ENCODE data around the gene FOXO6. TPM values are rescaled to one million over a fixed set of nuclear protein-coding genes. Genes with fewer than 3 reads are reported as not detected.

FOXO6 gene
- polyA plus RNA-seq, 1 donor (not counting 4 experiments of a cell fraction or from before 2014, with no cell fraction given), result not detected

DNA sequence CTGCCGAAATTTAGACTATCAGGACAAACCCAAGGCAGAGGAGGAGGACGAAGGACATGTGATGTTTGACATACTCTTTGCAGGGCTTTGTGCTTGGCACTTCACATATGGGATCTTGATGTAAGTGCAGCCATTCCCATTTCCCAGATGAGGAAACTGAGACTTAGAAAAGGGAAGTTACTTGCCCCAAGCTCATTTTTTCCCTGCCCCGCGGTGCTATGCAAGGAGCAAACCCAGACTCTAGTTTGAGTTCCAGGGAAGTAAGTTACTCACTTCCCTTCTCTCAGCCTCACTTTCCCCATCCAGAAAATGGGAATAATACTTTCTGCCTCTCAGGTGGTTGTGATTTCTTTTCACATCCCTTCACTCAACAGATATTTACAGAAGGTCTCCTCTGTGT lies 4.5 kb upstream of the FOXO6 start:
- peaks cover 2% of the 10 kb centered on the region for H3K27me3 ChIP-seq (ENCODE audit: control insufficient read depth, extremely low read depth, insufficient read depth, low read length)
- H4K20me1 ChIP-seq (ENCODE audit: control insufficient read depth, extremely low read depth, insufficient read depth, low read length), result no peaks in the 10 kb centered on the region
- DNase-seq (ENCODE audit: low read depth, low spot score), result no peak
- no peaks in the 10 kb centered on the region for H3K36me3 ChIP-seq (ENCODE audit: control insufficient read depth in 2 of 2, extremely low read depth in 1 of 2, insufficient read depth in 2 of 2, low read length in 2 of 2)
- H2AFZ ChIP-seq (ENCODE audit: control insufficient read depth, low read length), result no peak overlapping the region
- no peak for FAIRE-seq
- peaks cover 37% of the 10 kb centered on the region for H3K4me1 ChIP-seq (ENCODE audit: control insufficient read depth, extremely low read depth, insufficient read depth, low read length)
- TF ChIP-seq, protein P1, sequence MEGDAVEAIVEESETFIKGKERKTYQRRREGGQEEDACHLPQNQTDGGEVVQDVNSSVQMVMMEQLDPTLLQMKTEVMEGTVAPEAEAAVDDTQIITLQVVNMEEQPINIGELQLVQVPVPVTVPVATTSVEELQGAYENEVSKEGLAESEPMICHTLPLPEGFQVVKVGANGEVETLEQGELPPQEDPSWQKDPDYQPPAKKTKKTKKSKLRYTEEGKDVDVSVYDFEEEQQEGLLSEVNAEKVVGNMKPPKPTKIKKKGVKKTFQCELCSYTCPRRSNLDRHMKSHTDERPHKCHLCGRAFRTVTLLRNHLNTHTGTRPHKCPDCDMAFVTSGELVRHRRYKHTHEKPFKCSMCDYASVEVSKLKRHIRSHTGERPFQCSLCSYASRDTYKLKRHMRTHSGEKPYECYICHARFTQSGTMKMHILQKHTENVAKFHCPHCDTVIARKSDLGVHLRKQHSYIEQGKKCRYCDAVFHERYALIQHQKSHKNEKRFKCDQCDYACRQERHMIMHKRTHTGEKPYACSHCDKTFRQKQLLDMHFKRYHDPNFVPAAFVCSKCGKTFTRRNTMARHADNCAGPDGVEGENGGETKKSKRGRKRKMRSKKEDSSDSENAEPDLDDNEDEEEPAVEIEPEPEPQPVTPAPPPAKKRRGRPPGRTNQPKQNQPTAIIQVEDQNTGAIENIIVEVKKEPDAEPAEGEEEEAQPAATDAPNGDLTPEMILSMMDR (optimal IDR thresholded peaks at IDR 0.05 in 1 of 3, IDR thresholded peaks at IDR 0.05 in 1 of 3, conservative IDR thresholded peaks at IDR 0.05 in 1 of 3; ENCODE audit: extremely low read depth in 1 of 3, insufficient read depth in 2 of 3, low read length in 3 of 3), result no peak
- TF ChIP-seq EZH2 (IDR thresholded peaks at IDR 0.05; ENCODE audit: low read length), result no peak
- H3K79me2 ChIP-seq (ENCODE audit: control insufficient read depth, insufficient read depth, low read length), result no peaks in the 10 kb centered on the region
- H3K9ac ChIP-seq (ENCODE audit: control insufficient read depth, extremely low read depth, insufficient read depth, low read length), result no peak overlapping the region
- H3K4me3 ChIP-seq (ENCODE audit: control insufficient read depth in 2 of 3, extremely low read depth in 1 of 3, insufficient read depth in 2 of 3, low read depth in 1 of 3, low read length in 3 of 3), result no peak overlapping the region
- peaks cover 3% of the 10 kb centered on the region for H3K9me1 ChIP-seq (ENCODE audit: control insufficient read depth, extremely low read depth, insufficient read depth, low read length)
- dilution Hi-C loops (cut with MboI; ENCODE audit: extremely low pct_ligation_motif_present, low sequenced_read_pairs), result no loop called here
- no peaks in the 10 kb centered on the region for H3K9me3 ChIP-seq (ENCODE audit: control insufficient read depth, low read depth, low read length)
- no peak overlapping the region for H3K4me2 ChIP-seq (ENCODE audit: control insufficient read depth, extremely low read depth, insufficient read depth, low read depth, low read length)
- H3K27ac ChIP-seq (ENCODE audit: control insufficient read depth, insufficient read depth, low read length), result no peak overlapping the region

DNA sequence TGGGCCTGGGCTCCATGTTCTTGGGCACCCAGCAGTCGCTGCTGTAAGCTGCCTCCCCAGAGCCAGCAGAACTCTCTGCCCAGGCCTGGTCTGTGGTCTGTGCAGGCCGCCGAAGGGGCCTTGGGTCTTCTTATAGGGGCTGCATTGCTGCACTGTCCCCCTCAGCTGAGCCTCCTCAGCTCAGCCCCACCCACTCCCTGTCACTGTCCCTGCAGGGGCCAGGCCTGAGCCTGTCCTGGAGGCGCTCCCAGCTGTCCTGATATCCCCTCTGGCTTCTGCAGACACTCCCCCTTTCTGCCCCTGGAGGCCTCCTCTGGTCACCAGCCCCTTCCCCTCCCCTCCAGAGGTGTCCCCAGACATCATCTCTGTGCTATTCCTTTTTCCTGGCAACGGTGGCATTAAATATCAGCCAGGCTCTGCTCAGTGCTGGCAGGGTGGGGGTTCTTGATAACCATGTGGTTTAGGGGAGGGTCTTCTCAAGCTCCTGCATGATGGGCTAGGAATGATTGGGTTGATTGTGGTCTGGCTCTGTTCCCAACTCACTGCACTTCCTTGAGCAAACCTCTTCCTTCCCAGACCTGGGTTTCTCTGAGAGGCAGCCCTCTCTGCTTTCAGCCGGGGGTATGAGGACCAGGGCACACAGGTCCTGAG lies 3.7 kb upstream of the FOXO6 start:
- DNase-seq (ENCODE audit: low read depth, low spot score), result no peak
- Histone ChIP-seq H3K9me3 (ENCODE audit: control insufficient read depth, low read depth, low read length) (no peaks in the 10 kb centered on the region), H3K4me2 (ENCODE audit: control insufficient read depth, extremely low read depth, insufficient read depth, low read depth, low read length) (peak overlapping the region; percentile 63), H3K27me3 (ENCODE audit: control insufficient read depth, extremely low read depth, insufficient read depth, low read length) (peaks cover 10% of the 10 kb centered on the region), H4K20me1 (ENCODE audit: control insufficient read depth, extremely low read depth, insufficient read depth, low read length) (no peaks in the 10 kb centered on the region), H3K9ac (ENCODE audit: control insufficient read depth, extremely low read depth, insufficient read depth, low read length) (no peak overlapping the region), H3K36me3 (ENCODE audit: control insufficient read depth in 2 of 2, extremely low read depth in 1 of 2, insufficient read depth in 2 of 2, low read length in 2 of 2) (no peaks in the 10 kb centered on the region), H3K27ac (ENCODE audit: control insufficient read depth, insufficient read depth, low read length) (no peak overlapping the region), H3K79me2 (ENCODE audit: control insufficient read depth, insufficient read depth, low read length) (no peaks in the 10 kb centered on the region), H2AFZ (ENCODE audit: control insufficient read depth, low read length) (peak overlapping the region; percentile 23), H3K9me1 (ENCODE audit: control insufficient read depth, extremely low read depth, insufficient read depth, low read length) (peaks cover 3% of the 10 kb centered on the region), H3K4me3 (ENCODE audit: control insufficient read depth in 2 of 3, extremely low read depth in 1 of 3, insufficient read depth in 2 of 3, low read depth in 1 of 3, low read length in 3 of 3) (peak overlapping the region in 1 of 3 experiments; percentile 33), H3K4me1 (ENCODE audit: control insufficient read depth, extremely low read depth, insufficient read depth, low read length) (peaks cover 41% of the 10 kb centered on the region)
- no peak for TF ChIP-seq EZH2 (IDR thresholded peaks at IDR 0.05; ENCODE audit: low read length)
- TF ChIP-seq, protein P1 (optimal IDR thresholded peaks at IDR 0.05 in 1 of 3, IDR thresholded peaks at IDR 0.05 in 1 of 3, conservative IDR thresholded peaks at IDR 0.05 in 1 of 3; ENCODE audit: extremely low read depth in 1 of 3, insufficient read depth in 2 of 3, low read length in 3 of 3), result no peak
- FAIRE-seq, result peak; percentile 58
- dilution Hi-C loops (cut with MboI; ENCODE audit: extremely low pct_ligation_motif_present, low sequenced_read_pairs), result no loop called here
